ENCODE results near the gene GOLGB1. TPM values are rescaled to one million over a fixed set of nuclear protein-coding genes. Genes with fewer than 3 reads are reported as not detected.
A peak's percentile ranks its signal among the peaks of the same experiment; 100 is the strongest.

Gene GOLGB1
- polyA plus RNA-seq, 3 donors = 1.2 to 7.1 (median 1.7) TPM

- Histone ChIP-seq H3K4me3 (replicated peaks in 1 of 3; ENCODE audit: low read depth in 2 of 3, low read length in 3 of 3) (no peak overlapping the region), H4K20me1 (ENCODE audit: insufficient read depth, low read length) (no peaks in the 10 kb centered on the region), H3K27ac (ENCODE audit: low read depth in 1 of 2, low read length in 2 of 2) (peak overlapping the region in 1 of 2 donors; percentile 8), H3K4me2 (replicated peaks; ENCODE audit: extremely low read depth, low read length, poor library complexity, severe bottlenecking) (no peak overlapping the region), H2AFZ (ENCODE audit: insufficient read depth, low read depth, low read length, poor library complexity, severe bottlenecking) (no peak overlapping the region), H3K9ac (ENCODE audit: insufficient read depth, low read length, poor library complexity, severe bottlenecking) (no peak overlapping the region), H3K27me3 (ENCODE audit: control insufficient read depth in 2 of 2, insufficient read depth in 2 of 2, low read length in 2 of 2) (no peaks in the 10 kb centered on the region), H3K79me2 (ENCODE audit: insufficient read depth, low read length) (no peaks in the 10 kb centered on the region), H3K36me3 (replicated peaks in 1 of 2; ENCODE audit: control insufficient read depth in 1 of 2, insufficient read depth in 2 of 2, low read length in 2 of 2) (peaks cover 32 to 76% of the 10 kb centered on the region in 2 donors), H3K4me1 (ENCODE audit: control insufficient read depth in 1 of 2, insufficient read depth in 2 of 2, low read length in 2 of 2) (peaks cover 19 to 29% of the 10 kb centered on the region in 2 donors), H3K9me3 (replicated peaks in 1 of 2; ENCODE audit: control insufficient read depth in 1 of 2, insufficient read depth in 1 of 2, low read length in 2 of 2) (no peaks in the 10 kb centered on the region)
- peak overlapping the region in 2 of 7 donors; percentile 19 to 23 for H3K27ac Mint-ChIP-seq
- no peak for TF ChIP-seq CTCF (IDR thresholded peaks at IDR 0.05)
- no peaks in the 10 kb centered on the region for H3K27me3 Mint-ChIP-seq (ENCODE audit: low read depth in 3 of 3)
- no peaks in the 10 kb centered on the region for H3K9me3 Mint-ChIP-seq
- H3K36me3 Mint-ChIP-seq = peaks cover 63 to 65% of the 10 kb centered on the region in 2 donors
- H3K4me3 Mint-ChIP-seq = no peak overlapping the region
- no peak for DNase-seq
- intact Hi-C loops (cut with micrococcal nuclease) = no loop called here
- H3K4me1 Mint-ChIP-seq = peaks cover 30% of the 10 kb centered on the region
These were observed 78.9 kb downstream of the GOLGB1 start for GRCh38 chr3:121670676-121671075.

DNA sequence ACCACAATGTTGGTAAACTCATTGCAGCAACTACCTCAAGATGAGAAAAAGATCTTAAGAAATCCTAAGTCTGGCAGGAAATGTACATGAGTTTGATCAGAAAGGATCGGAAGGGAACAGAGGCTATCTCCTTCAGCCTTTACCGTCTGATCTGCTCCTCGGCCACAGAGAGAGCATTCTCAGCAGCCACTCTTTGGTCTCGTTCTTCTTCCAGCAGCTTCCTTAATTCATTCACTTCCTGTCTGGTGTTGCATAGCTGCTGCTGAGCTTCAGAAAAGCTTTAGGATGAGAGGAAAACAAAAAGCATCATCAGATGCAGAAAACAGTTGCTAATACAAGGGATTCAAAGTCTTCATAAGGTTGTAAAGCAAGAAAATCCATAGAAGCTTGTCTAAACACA lies 82.2 kb downstream of the GOLGB1 start:
- peak; percentile 33 to 55 (median 39) for DNase-seq
- peaks cover 32% of the 10 kb centered on the region for H3K4me1 Mint-ChIP-seq
- peak overlapping the region; percentile 47 for H3K4me2 ChIP-seq (replicated peaks; ENCODE audit: extremely low read depth, low read length, poor library complexity, severe bottlenecking)

More for the DNA sequence above, 82.2 kb downstream of the GOLGB1 start:
- Histone ChIP-seq H3K27ac (ENCODE audit: low read depth in 1 of 2, low read length in 2 of 2) (peak overlapping the region; percentile 29 to 90), H4K20me1 (ENCODE audit: insufficient read depth, low read length) (no peaks in the 10 kb centered on the region), H3K9me3 (replicated peaks in 1 of 2; ENCODE audit: control insufficient read depth in 1 of 2, insufficient read depth in 1 of 2, low read length in 2 of 2) (no peaks in the 10 kb centered on the region), H2AFZ (ENCODE audit: insufficient read depth, low read depth, low read length, poor library complexity, severe bottlenecking) (peak overlapping the region; percentile 75), H3K9ac (ENCODE audit: insufficient read depth, low read length, poor library complexity, severe bottlenecking) (peak overlapping the region; percentile 42), H3K36me3 (replicated peaks in 1 of 2; ENCODE audit: control insufficient read depth in 1 of 2, insufficient read depth in 2 of 2, low read length in 2 of 2) (peaks cover 38 to 77% of the 10 kb centered on the region in 2 donors), H3K27me3 (ENCODE audit: control insufficient read depth in 2 of 2, insufficient read depth in 2 of 2, low read length in 2 of 2) (no peaks in the 10 kb centered on the region), H3K4me1 (ENCODE audit: control insufficient read depth in 1 of 2, insufficient read depth in 2 of 2, low read length in 2 of 2) (peaks cover 19 to 29% of the 10 kb centered on the region in 2 donors), H3K4me3 (replicated peaks in 1 of 3; ENCODE audit: low read depth in 2 of 3, low read length in 3 of 3) (peak overlapping the region in 1 of 3 experiments; percentile 44), H3K79me2 (ENCODE audit: insufficient read depth, low read length) (no peaks in the 10 kb centered on the region)
- intact Hi-C loops (cut with micrococcal nuclease) = loop anchor here (10.0 kb wide), 2 partner anchors 77 to 167 kb away; partner anchors contain the start of genes GOLGB1 (in 2 of the 2), EAF2 (in 1 of the 2) and IQCB1 (in 1 of the 2)
- Mint-ChIP-seq H3K9me3 (no peaks in the 10 kb centered on the region), H3K27ac (peak overlapping the region; percentile 82 to 96 (median 93)), H3K27me3 (ENCODE audit: low read depth in 3 of 3) (no peaks in the 10 kb centered on the region), H3K4me3 (peak overlapping the region; percentile 51 to 65), H3K36me3 (peaks cover 66 to 68% of the 10 kb centered on the region in 2 donors)
- no peak for TF ChIP-seq CTCF (IDR thresholded peaks at IDR 0.05)
- no CpG with 5 or more reads among the region's 4 CpGs for WGBS (ENCODE audit: insufficient coverage)
